ENCODE data around the gene PRPH2. TPM values are rescaled to one million over a fixed set of nuclear protein-coding genes. Genes with fewer than 3 reads are reported as not detected.

The PRPH2 gene
- total and polyA plus RNA-seq, 2 of the 13 experiments (the other 11 are each of a cell fraction or from before 2014, with no cell fraction given): 0.03 to 0.04 TPM

- no peak for TF ChIP-seq ZUFSP (CRISPR knock-in tag; IDR thresholded peaks at IDR 0.05; ENCODE audit: borderline replicate concordance)
These were observed 25.1 kb downstream of the PRPH2 start (continued) for GRCh38 chr6:42697268-42697655.

GRCh38 chr6:42696526-42697267 is 25.7 kb downstream of the PRPH2 start:
- no peaks in the 10 kb centered on the region for H4K20me1 ChIP-seq (ENCODE audit: insufficient read depth, low read length)
- CTCF ChIA-PET (ENCODE audit: low intra/inter-chr PET ratio, low total read pairs): no interaction called here
- in situ Hi-C loops (cut with HindIII; ENCODE audit: extremely low pct_ligation_motif_present, low pct_unique_long_range_greater_than_20kb) (no loop called here), intact Hi-C loops (cut with micrococcal nuclease; ENCODE audit: unreplicated experiment) (no loop called here)
- H3K9ac ChIP-seq (ENCODE audit: insufficient read depth, low read depth, low read length): no peak overlapping the region
- 80% methylated on average over 7 of the region's 7 CpGs for WGBS (ENCODE audit: low lambda C conversion rate)
- no peak overlapping the region for H2AFZ ChIP-seq (ENCODE audit: low read length)
- H3K4me2 ChIP-seq (ENCODE audit: low read depth, low read length): no peak overlapping the region
- no peaks in the 10 kb centered on the region for H3K27me3 ChIP-seq (ENCODE audit: control insufficient read depth in 1 of 2, insufficient read depth in 2 of 2, low read length in 2 of 2)
- no peak overlapping the region for H3K4me3 ChIP-seq (replicated peaks in 1 of 3; ENCODE audit: insufficient read depth in 1 of 3, low read depth in 2 of 3, low read length in 3 of 3)
- no peaks in the 10 kb centered on the region for H3K79me2 ChIP-seq (ENCODE audit: insufficient read depth, low read length)
- POLR2A ChIA-PET: no interaction called here
- H3K9me3 ChIP-seq (ENCODE audit: low read length): no peaks in the 10 kb centered on the region
- FAIRE-seq: peak; percentile 12
- peaks cover 6 to 11% of the 10 kb centered on the region in 2 experiments for H3K36me3 ChIP-seq (replicated peaks in 1 of 2; ENCODE audit: control insufficient read depth in 1 of 2, insufficient read depth in 2 of 2, low read length in 2 of 2)
- no peak for DNase-seq (ENCODE audit: low spot score)
- BruUV-seq (replicated peaks): no TSS peak
- H3K27ac ChIP-seq (ENCODE audit: extremely low read length, insufficient read depth, low read length): no peak overlapping the region
- ATAC-seq: no peak
- H3K4me1 ChIP-seq (ENCODE audit: insufficient read depth, low read length): no peaks in the 10 kb centered on the region
- TF ChIP-seq MAFF (IDR thresholded peaks at IDR 0.05; ENCODE audit: low read depth, low read length): peak; percentile 81
- no peak for TF ChIP-seq ZNF432 (CRISPR knock-in tag; IDR thresholded peaks at IDR 0.05; ENCODE audit: borderline replicate concordance)
- TF ChIP-seq ZNF318 (CRISPR knock-in tag; IDR thresholded peaks at IDR 0.05): no peak
- TF ChIP-seq ZBTB49 (CRISPR knock-in tag; IDR thresholded peaks at IDR 0.05; ENCODE audit: borderline replicate concordance): no peak
- TF ChIP-seq MAFK (conservative IDR thresholded peaks at IDR 0.05 in 1 of 2, IDR thresholded peaks at IDR 0.05 in 1 of 2; ENCODE audit: low read length in 2 of 2): peak; percentile 84 to 88
- no peak for TF ChIP-seq SIN3A (IDR thresholded peaks at IDR 0.05; ENCODE audit: borderline replicate concordance, low read depth, low read length)
- no peak for TF ChIP-seq MZF1 (CRISPR knock-in tag; IDR thresholded peaks at IDR 0.05; ENCODE audit: borderline replicate concordance)
- TF ChIP-seq ZNF766 (CRISPR knock-in tag; IDR thresholded peaks at IDR 0.05; ENCODE audit: borderline replicate concordance): no peak
